ENCODE measurements around the gene TLCD5.

DNA sequence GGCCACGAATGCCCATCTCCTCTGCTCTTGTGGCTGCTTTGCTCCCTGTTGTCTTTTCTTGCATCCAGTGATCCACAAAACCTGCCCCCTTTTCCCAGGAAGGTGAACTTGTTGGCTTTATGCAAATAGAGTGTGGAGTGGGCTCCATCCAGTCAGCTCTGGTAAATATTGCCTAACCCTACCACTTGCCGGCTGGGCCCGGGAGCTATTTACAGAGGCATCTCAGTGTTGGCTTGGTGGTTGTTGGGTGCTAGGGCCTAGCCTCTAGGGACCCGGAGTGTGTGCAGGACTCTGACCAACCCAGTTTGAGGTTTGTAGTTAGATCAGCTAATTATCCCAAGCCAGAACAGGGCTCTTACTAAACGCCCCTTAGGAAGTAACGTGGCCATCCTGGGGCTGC is 40.8 kb upstream of the TLCD5 start:
- TF ChIP-seq CTCF (IDR thresholded peaks at IDR 0.05) (no peak), GABPB1 (CRISPR knock-in tag; IDR thresholded peaks at IDR 0.05) (no peak)
- TF ChIP-seq, protein P1, sequence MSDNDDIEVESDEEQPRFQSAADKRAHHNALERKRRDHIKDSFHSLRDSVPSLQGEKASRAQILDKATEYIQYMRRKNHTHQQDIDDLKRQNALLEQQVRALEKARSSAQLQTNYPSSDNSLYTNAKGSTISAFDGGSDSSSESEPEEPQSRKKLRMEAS (CRISPR knock-in tag; IDR thresholded peaks at IDR 0.05) = no peak
- TF ChIP-seq, protein P2, sequence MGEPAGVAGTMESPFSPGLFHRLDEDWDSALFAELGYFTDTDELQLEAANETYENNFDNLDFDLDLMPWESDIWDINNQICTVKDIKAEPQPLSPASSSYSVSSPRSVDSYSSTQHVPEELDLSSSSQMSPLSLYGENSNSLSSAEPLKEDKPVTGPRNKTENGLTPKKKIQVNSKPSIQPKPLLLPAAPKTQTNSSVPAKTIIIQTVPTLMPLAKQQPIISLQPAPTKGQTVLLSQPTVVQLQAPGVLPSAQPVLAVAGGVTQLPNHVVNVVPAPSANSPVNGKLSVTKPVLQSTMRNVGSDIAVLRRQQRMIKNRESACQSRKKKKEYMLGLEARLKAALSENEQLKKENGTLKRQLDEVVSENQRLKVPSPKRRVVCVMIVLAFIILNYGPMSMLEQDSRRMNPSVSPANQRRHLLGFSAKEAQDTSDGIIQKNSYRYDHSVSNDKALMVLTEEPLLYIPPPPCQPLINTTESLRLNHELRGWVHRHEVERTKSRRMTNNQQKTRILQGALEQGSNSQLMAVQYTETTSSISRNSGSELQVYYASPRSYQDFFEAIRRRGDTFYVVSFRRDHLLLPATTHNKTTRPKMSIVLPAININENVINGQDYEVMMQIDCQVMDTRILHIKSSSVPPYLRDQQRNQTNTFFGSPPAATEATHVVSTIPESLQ (CRISPR knock-in tag; IDR thresholded peaks at IDR 0.05) = no peak

Measured in WTC11 (cell line).